WTC11 (cell line): Measurements from ENCODE around the gene TMEM181.

Experiments
- ATF1 ChIP-seq: sonication (generic); formaldehyde crosslinking; IDR thresholded peaks from 2 replicates; pipeline ENCODE4 v1.8.1; 2023; ENCODE audit warnings: mild to moderate bottlenecking, moderate library complexity, missing genetic modification reagents
- CBFB ChIP-seq: sonication (generic); formaldehyde crosslinking; IDR thresholded peaks from 2 replicates; pipeline ENCODE4 v1.8.1; 2022; ENCODE audit warnings: mild to moderate bottlenecking, low read depth, missing genetic modification reagents
- CDX4 ChIP-seq: fragments of 250-450 bp; sonication (Bioruptor Pico); IDR thresholded peaks from 2 replicates; pipeline ENCODE4 v1.9.0; 2021; ENCODE audit warnings: moderate library complexity, mild to moderate bottlenecking, inconsistent platforms, borderline replicate concordance
- CREM ChIP-seq: sonication (generic); formaldehyde crosslinking; IDR thresholded peaks from 2 replicates; pipeline ENCODE4 v1.8.1; 2022; ENCODE audit warnings: mild to moderate bottlenecking, missing genetic modification reagents, moderate library complexity
- CTCF ChIP-seq: fragments of 200-600 bp; IDR thresholded peaks from 2 replicates; pipeline ENCODE4 v1.8.0; 2022; ENCODE audit warnings: antibody characterized with exemption
- ERG ChIP-seq: fragments of 250-450 bp; sonication (Bioruptor Pico); IDR thresholded peaks from 2 replicates; pipeline ENCODE4 v1.8.0; 2021; ENCODE audit warnings: mild to moderate bottlenecking
- JUN ChIP-seq: sonication (generic); formaldehyde crosslinking; IDR thresholded peaks from 2 replicates; pipeline ENCODE4 v1.8.0; 2023; ENCODE audit warnings: mild to moderate bottlenecking, missing genetic modification reagents
- MAX ChIP-seq: sonication (generic); formaldehyde crosslinking; IDR thresholded peaks from 2 replicates; pipeline ENCODE4 v1.8.0; 2022; ENCODE audit warnings: mild to moderate bottlenecking, missing genetic modification reagents
- NFYB ChIP-seq: sonication (generic); formaldehyde crosslinking; conservative IDR thresholded peaks from 2 replicates; pipeline ENCODE4 v1.8.0; 2022; ENCODE audit warnings: low read depth, missing genetic modification reagents
- SP1 ChIP-seq: sonication (generic); formaldehyde crosslinking; conservative IDR thresholded peaks from 2 replicates; pipeline ENCODE4 v1.8.1; 2022; ENCODE audit warnings: missing genetic modification reagents
- USF1 ChIP-seq: sonication (generic); formaldehyde crosslinking; IDR thresholded peaks from 2 replicates; pipeline ENCODE4 v1.8.0; 2022; ENCODE audit warnings: mild to moderate bottlenecking, missing genetic modification reagents
- ZNF121 ChIP-seq: sonication (generic); formaldehyde crosslinking; IDR thresholded peaks from 2 replicates; pipeline ENCODE4 v1.8.0; 2023; ENCODE audit warnings: missing genetic modification reagents
- ZNF138 ChIP-seq: sonication (generic); formaldehyde crosslinking; conservative IDR thresholded peaks from 2 replicates; pipeline ENCODE4 v1.8.1; 2022; ENCODE audit warnings: mild to moderate bottlenecking, moderate library complexity, missing genetic modification reagents
- ZNF317 ChIP-seq: sonication (generic); formaldehyde crosslinking; IDR thresholded peaks from 2 replicates; pipeline ENCODE4 v1.8.1; 2023; ENCODE audit warnings: low read depth, mild to moderate bottlenecking, moderate library complexity, missing genetic modification reagents, borderline replicate concordance

GRCh38 chr6:158640519-158640918, 80.6 kb downstream of the TMEM181 start:
- TF ChIP-seq CBFB (no peak), ZNF317 (no peak), NFYB (no peak), MAX (CRISPR knock-in tag) (no peak), CTCF (no peak), ZNF121 (CRISPR knock-in tag) (no peak), ATF1 (CRISPR knock-in tag) (no peak), ZNF138 (CRISPR knock-in tag) (no peak), CREM (CRISPR knock-in tag) (no peak), JUN (CRISPR knock-in tag) (no peak), CDX4 (CRISPR knock-in tag) (no peak), SP1 (CRISPR knock-in tag) (no peak), ERG (CRISPR knock-in tag) (no peak), USF1 (CRISPR knock-in tag) (no peak)
